HepG2 (cell line): ENCODE results near the gene CPS1. TPM values are rescaled to one million over a fixed set of nuclear protein-coding genes. Genes with fewer than 3 reads are reported as not detected.

Experiments
- ATAC-seq: fragments of 200-7000 bp; cut with Tn5 transposase; 3 replicates; pipeline ENCODE4 v1.9.1; 2020; ENCODE audit warnings: mild to moderate bottlenecking, moderate library complexity
- BruUV-seq: library from RNA; stranded (reverse); fragments of 400-500 nt; replicated peaks from 2 replicates; lab custom pipeline; 2021; lab: Mats Ljungman, UMichigan
- CTCF ChIA-PET: fragments of 300-600 bp; formaldehyde crosslinking; extraction: SDS; loops from one replicate; lab custom pipeline; 2021; ENCODE audit warnings: low total read pairs, inconsistent platforms, low intra/inter-chr PET ratio; lab: Yijun Ruan, JAX
- POLR2A ChIA-PET: fragments of 350-600 bp; sonication (Branson Sonifier 250); formaldehyde crosslinking; loops from one replicate; lab custom pipeline; 2020; ENCODE audit warnings: antibody characterized with exemption, inconsistent platforms; lab: Yijun Ruan, JAX
- DNase-seq: peaks from one replicate; pipeline ENCODE4 v3.0.0-alpha.2; 2015; ENCODE audit warnings: low spot score
- FAIRE-seq: peaks from 3 replicates; lab custom pipeline; 2011; peaks lifted over from hg19 to GRCh38; lab: Jason Lieb, UNC
- H2AFZ ChIP-seq: one replicate; pipeline ENCODE4 v1.6.1; 2011; ENCODE audit warnings: low read length, inconsistent platforms
- H3K27ac ChIP-seq: fragments of 300-600 bp; 3 replicates; pipeline ENCODE4 v1.8.0; 2011; ENCODE audit warnings: mixed run types, mild to moderate bottlenecking, mixed read lengths, low read length, inconsistent platforms; ENCODE audit not compliant: insufficient read depth; ENCODE audit errors: extremely low read length
- H3K27me3 ChIP-seq, 2 experiments: fragments of 200-600 bp in 1 of 2; 2 replicates in 1 of 2; 3 replicates in 1 of 2; pipeline versions ENCODE4 v1.6.0 to v1.8.0; 2011; ENCODE audit warnings: low read length in 2 of 2, mild to moderate bottlenecking in 2 of 2, moderate library complexity in 2 of 2, inconsistent platforms in 1 of 2; ENCODE audit not compliant: insufficient read depth in 2 of 2, control insufficient read depth in 1 of 2
- H3K36me3 ChIP-seq, 2 experiments: fragments of 200-600 bp in 1 of 2; replicated peaks in 1 of 2; 2 replicates in 1 of 2; 3 replicates in 1 of 2; pipeline versions ENCODE4 v1.5.1 to v1.8.0; 2011; ENCODE audit warnings: low read length in 2 of 2, inconsistent platforms in 1 of 2; ENCODE audit not compliant: insufficient read depth in 2 of 2, control insufficient read depth in 1 of 2
- H3K4me1 ChIP-seq: 2 replicates; pipeline ENCODE4 v1.5.1; 2012; ENCODE audit warnings: low read length, inconsistent platforms; ENCODE audit not compliant: insufficient read depth
- H3K4me2 ChIP-seq: 2 replicates; pipeline ENCODE4 v1.6.0; 2011; ENCODE audit warnings: low read depth, low read length, inconsistent platforms
- H3K4me3 ChIP-seq, 3 experiments: fragments of 200-600 bp in 1 of 3; sonication (generic), shearing (Covaris generic) in 1 of 3; replicated peaks in 1 of 3; 2 replicates each; pipeline ENCODE4 v1.5.1; 2011 to 2016; ENCODE audit warnings: low read length in 3 of 3, inconsistent platforms in 2 of 3, low read depth in 2 of 3, mild to moderate bottlenecking in 2 of 3, control low read depth in 1 of 3, mixed read lengths in 1 of 3; ENCODE audit not compliant: insufficient read depth in 1 of 3
- H3K79me2 ChIP-seq: one replicate; pipeline ENCODE4 v1.6.1; 2011; ENCODE audit warnings: low read length, inconsistent platforms; ENCODE audit not compliant: insufficient read depth
- H3K9ac ChIP-seq: 2 replicates; pipeline ENCODE4 v1.6.0; 2011; ENCODE audit warnings: mild to moderate bottlenecking, low read depth, low read length, inconsistent platforms; ENCODE audit not compliant: insufficient read depth
- H3K9me3 ChIP-seq: 2 replicates; pipeline ENCODE4 v1.5.1; 2012; ENCODE audit warnings: mild to moderate bottlenecking, low read length
- H4K20me1 ChIP-seq: 2 replicates; pipeline ENCODE4 v1.6.0; 2011; ENCODE audit warnings: inconsistent platforms, mild to moderate bottlenecking, low read length, moderate library complexity; ENCODE audit not compliant: insufficient read depth
- CBX5 ChIP-seq: sonication (generic); formaldehyde crosslinking; IDR thresholded peaks from 2 replicates; pipeline ENCODE4 v1.4.0; 2020; ENCODE audit warnings: missing genetic modification reagents, borderline replicate concordance
- DPF2 ChIP-seq: sonication (generic); formaldehyde crosslinking; IDR thresholded peaks from 2 replicates; pipeline ENCODE4 v1.4.0; 2020; ENCODE audit warnings: mild to moderate bottlenecking, low read depth, missing genetic modification reagents, borderline replicate concordance
- FOSL2 ChIP-seq: sonication (generic); formaldehyde crosslinking; IDR thresholded peaks from 2 replicates; pipeline ENCODE4 v1.4.0; 2020; ENCODE audit warnings: missing genetic modification reagents
- HCFC1 ChIP-seq: fragments of 150-350 bp; IDR thresholded peaks from 2 replicates; pipeline ENCODE4 v1.6.1; 2014; ENCODE audit warnings: low read depth, low read length
- HMGA1 ChIP-seq: sonication (generic); formaldehyde crosslinking; conservative IDR thresholded peaks from 2 replicates; pipeline ENCODE4 v1.4.0; 2020; ENCODE audit warnings: missing genetic modification reagents
- KAT8 ChIP-seq: IDR thresholded peaks from 2 replicates; pipeline ENCODE4 v1.6.1; 2016; ENCODE audit warnings: missing genetic modification reagents, missing compliant biosample characterization
- MED1 ChIP-seq: sonication (generic); formaldehyde crosslinking; IDR thresholded peaks from 2 replicates; pipeline ENCODE4 v1.4.0; 2020; ENCODE audit warnings: missing genetic modification reagents
- NCOA5 ChIP-seq: sonication (generic); formaldehyde crosslinking; IDR thresholded peaks from 2 replicates; pipeline ENCODE4 v1.4.0; 2020; ENCODE audit warnings: missing genetic modification reagents
- SMYD3 ChIP-seq: sonication (generic); formaldehyde crosslinking; IDR thresholded peaks from 2 replicates; pipeline ENCODE4 v1.8.1; 2023; ENCODE audit warnings: mild to moderate bottlenecking, missing genetic modification reagents
- SYNCRIP ChIP-seq: fragments of 200-400 bp; formaldehyde crosslinking; IDR thresholded peaks from 2 replicates; pipeline ENCODE4 v1.6.1; 2018; ENCODE audit warnings: mild to moderate bottlenecking, low read depth, low read length; ENCODE audit not compliant: insufficient read depth
- ZFP41 ChIP-seq: sonication (generic); formaldehyde crosslinking; IDR thresholded peaks from 2 replicates; pipeline ENCODE4 v1.4.0; 2020; ENCODE audit warnings: mild to moderate bottlenecking, missing genetic modification reagents, borderline replicate concordance
- ZNF777 ChIP-seq: sonication (generic); formaldehyde crosslinking; IDR thresholded peaks from 2 replicates; pipeline ENCODE4 v1.4.0; 2020; ENCODE audit warnings: missing genetic modification reagents
- ZSCAN12 ChIP-seq: sonication (generic); formaldehyde crosslinking; IDR thresholded peaks from 2 replicates; pipeline ENCODE4 v1.9.0; 2021; ENCODE audit warnings: mild to moderate bottlenecking, missing genetic modification reagents
- ZSCAN9 ChIP-seq: IDR thresholded peaks from 2 replicates; pipeline ENCODE4 v1.6.1; 2016; ENCODE audit warnings: borderline replicate concordance
- in situ Hi-C: cut with HindIII; loops from 2 replicates; pipeline ENCODE4 v1.10.0; 2017; ENCODE audit warnings: low pct_unique_long_range_greater_than_20kb; ENCODE audit not compliant: extremely low pct_ligation_motif_present
- intact Hi-C: fragments of 100-400 bp; cut with micrococcal nuclease; formaldehyde crosslinking; loops from one replicate; pipeline ENCODE4 v1.10.0; 2022; ENCODE audit not compliant: unreplicated experiment
- polyA plus RNA-seq, 8 experiments: library from polyadenylated mRNA; depleted of rRNA in 3 of 8; stranded (reverse) in 7 of 8; unstranded in 1 of 8; fragments of >200 nt; fragmentation: Illumina TruSeq in 4 of 8; extraction: Trizol in 4 of 8; gene quantifications; 2 replicates each; pipeline versions ENCODE4 v1.2.1 to v1.2.3, GENCODE V29; 2011 to 2016; ENCODE audit warnings: low read depth in 4 of 8, missing spikeins in 1 of 8, mixed read lengths in 1 of 8; ENCODE audit not compliant: insufficient read depth in 1 of 8
- total RNA-seq, 5 experiments: library from RNA; depleted of rRNA; stranded (reverse); fragments of >200 nt; fragmentation: Illumina TruSeq; extraction: Trizol; gene quantifications; 2 replicates each; pipeline ENCODE4 v1.2.3, GENCODE V29; 2016; ENCODE audit warnings: low read depth in 1 of 5
- TF ChIP-seq, protein P1 (sequence below): sonication (generic); formaldehyde crosslinking; IDR thresholded peaks from 2 replicates; pipeline ENCODE4 v1.4.0; 2020; ENCODE audit warnings: mild to moderate bottlenecking, missing genetic modification reagents
- TF ChIP-seq, protein P2 (sequence below): sonication (generic); formaldehyde crosslinking; conservative IDR thresholded peaks from 2 replicates; pipeline ENCODE4 v1.8.0; 2022; ENCODE audit warnings: missing genetic modification reagents
- TF ChIP-seq, protein P3 (sequence below): sonication (generic); formaldehyde crosslinking; conservative IDR thresholded peaks from 2 replicates; pipeline ENCODE4 v1.8.0; 2022; ENCODE audit warnings: low read depth, missing genetic modification reagents
- TF ChIP-seq, protein P4 (sequence below): sonication (generic); formaldehyde crosslinking; IDR thresholded peaks from 2 replicates; pipeline ENCODE4 v1.4.0; 2020; ENCODE audit warnings: mild to moderate bottlenecking, low read depth, missing genetic modification reagents

CPS1 gene
- total and polyA plus RNA-seq, 2 of the 13 experiments (the other 11 are each of a cell fraction or from before 2014, with no cell fraction given): 24.4 to 51.7 TPM

DNA sequence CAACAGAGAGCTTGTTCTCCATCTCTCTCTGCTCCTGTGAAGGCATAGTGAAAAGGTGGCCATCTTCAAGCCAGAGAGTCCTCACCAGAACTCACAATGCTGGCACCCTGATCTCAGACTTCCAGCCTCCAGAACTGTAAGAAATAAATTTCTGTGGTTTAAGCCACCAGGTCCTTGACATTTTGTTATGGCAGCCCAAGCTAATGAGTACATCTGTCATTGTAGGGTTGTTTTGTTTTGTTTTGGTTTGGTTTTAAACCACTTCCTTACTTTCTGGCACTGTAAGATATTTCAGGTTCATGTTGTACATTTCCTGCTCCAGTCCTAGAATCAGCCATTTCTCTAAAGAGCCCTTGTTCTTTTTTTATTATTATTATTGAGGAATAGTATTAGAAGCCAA lies 171.2 kb downstream of the CPS1 start:
- in situ Hi-C loops (no loop called here), intact Hi-C loops (no loop called here)
- Histone ChIP-seq H3K79me2 (no peaks in the 10 kb centered on the region), H2AFZ (no peak overlapping the region), H3K9ac (no peak overlapping the region), H3K27ac (no peak overlapping the region), H3K36me3 (no peaks in the 10 kb centered on the region), H3K27me3 (no peaks in the 10 kb centered on the region), H3K4me2 (no peak overlapping the region), H3K9me3 (no peaks in the 10 kb centered on the region), H3K4me3 (no peak overlapping the region), H3K4me1 (no peaks in the 10 kb centered on the region), H4K20me1 (no peaks in the 10 kb centered on the region)
- POLR2A ChIA-PET: no interaction called here
- TF ChIP-seq, protein P1, sequence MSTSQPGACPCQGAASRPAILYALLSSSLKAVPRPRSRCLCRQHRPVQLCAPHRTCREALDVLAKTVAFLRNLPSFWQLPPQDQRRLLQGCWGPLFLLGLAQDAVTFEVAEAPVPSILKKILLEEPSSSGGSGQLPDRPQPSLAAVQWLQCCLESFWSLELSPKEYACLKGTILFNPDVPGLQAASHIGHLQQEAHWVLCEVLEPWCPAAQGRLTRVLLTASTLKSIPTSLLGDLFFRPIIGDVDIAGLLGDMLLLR (CRISPR knock-in tag): no peak
- TF ChIP-seq HCFC1: no peak
- no peak for TF ChIP-seq CBX5 (CRISPR knock-in tag)
- TF ChIP-seq NCOA5: no peak
- TF ChIP-seq DPF2 (CRISPR knock-in tag): no peak
- TF ChIP-seq KAT8 (CRISPR knock-in tag): no peak
- TF ChIP-seq SYNCRIP: no peak
- TF ChIP-seq ZFP41 (CRISPR knock-in tag): no peak
- no peak for TF ChIP-seq SMYD3 (CRISPR knock-in tag)
- TF ChIP-seq MED1 (CRISPR knock-in tag): no peak
- TF ChIP-seq ZSCAN9: no peak
- TF ChIP-seq, protein P2, sequence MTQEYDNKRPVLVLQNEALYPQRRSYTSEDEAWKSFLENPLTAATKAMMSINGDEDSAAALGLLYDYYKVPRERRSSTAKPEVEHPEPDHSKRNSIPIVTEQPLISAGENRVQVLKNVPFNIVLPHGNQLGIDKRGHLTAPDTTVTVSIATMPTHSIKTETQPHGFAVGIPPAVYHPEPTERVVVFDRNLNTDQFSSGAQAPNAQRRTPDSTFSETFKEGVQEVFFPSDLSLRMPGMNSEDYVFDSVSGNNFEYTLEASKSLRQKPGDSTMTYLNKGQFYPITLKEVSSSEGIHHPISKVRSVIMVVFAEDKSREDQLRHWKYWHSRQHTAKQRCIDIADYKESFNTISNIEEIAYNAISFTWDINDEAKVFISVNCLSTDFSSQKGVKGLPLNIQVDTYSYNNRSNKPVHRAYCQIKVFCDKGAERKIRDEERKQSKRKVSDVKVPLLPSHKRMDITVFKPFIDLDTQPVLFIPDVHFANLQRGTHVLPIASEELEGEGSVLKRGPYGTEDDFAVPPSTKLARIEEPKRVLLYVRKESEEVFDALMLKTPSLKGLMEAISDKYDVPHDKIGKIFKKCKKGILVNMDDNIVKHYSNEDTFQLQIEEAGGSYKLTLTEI (CRISPR knock-in tag): no peak
- TF ChIP-seq, protein P3, sequence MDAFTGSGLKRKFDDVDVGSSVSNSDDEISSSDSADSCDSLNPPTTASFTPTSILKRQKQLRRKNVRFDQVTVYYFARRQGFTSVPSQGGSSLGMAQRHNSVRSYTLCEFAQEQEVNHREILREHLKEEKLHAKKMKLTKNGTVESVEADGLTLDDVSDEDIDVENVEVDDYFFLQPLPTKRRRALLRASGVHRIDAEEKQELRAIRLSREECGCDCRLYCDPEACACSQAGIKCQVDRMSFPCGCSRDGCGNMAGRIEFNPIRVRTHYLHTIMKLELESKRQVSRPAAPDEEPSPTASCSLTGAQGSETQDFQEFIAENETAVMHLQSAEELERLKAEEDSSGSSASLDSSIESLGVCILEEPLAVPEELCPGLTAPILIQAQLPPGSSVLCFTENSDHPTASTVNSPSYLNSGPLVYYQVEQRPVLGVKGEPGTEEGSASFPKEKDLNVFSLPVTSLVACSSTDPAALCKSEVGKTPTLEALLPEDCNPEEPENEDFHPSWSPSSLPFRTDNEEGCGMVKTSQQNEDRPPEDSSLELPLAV (CRISPR knock-in tag): no peak
- TF ChIP-seq ZSCAN12 (CRISPR knock-in tag): no peak
- TF ChIP-seq HMGA1 (CRISPR knock-in tag): no peak
- TF ChIP-seq ZNF777 (CRISPR knock-in tag): no peak
- TF ChIP-seq, protein P4, sequence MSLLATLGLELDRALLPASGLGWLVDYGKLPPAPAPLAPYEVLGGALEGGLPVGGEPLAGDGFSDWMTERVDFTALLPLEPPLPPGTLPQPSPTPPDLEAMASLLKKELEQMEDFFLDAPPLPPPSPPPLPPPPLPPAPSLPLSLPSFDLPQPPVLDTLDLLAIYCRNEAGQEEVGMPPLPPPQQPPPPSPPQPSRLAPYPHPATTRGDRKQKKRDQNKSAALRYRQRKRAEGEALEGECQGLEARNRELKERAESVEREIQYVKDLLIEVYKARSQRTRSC (CRISPR knock-in tag): no peak
- TF ChIP-seq FOSL2 (CRISPR knock-in tag): no peak
- FAIRE-seq (no peak), DNase-seq (no peak), ATAC-seq (no peak)
- no TSS peak for BruUV-seq
- CTCF ChIA-PET: no interaction called here
